CD4-positive, alpha-beta T cell treated with Interleukin-6 at 100 ng/mL for 8 hours (primary cell): Measurements from ENCODE around the gene NEGR1.
"Not testable (repeated sequence)": the region's sequence is repeated elsewhere in the genome, so short reads cannot be mapped to it uniquely, and the experiment has no call there.

Source experiments
- DNase-seq: peaks from one replicate; pipeline ENCODE4 v3.0.0-alpha.2; 2020; ENCODE audit warnings: mixed read lengths, low spot score

NEGR1 gene

DNA sequence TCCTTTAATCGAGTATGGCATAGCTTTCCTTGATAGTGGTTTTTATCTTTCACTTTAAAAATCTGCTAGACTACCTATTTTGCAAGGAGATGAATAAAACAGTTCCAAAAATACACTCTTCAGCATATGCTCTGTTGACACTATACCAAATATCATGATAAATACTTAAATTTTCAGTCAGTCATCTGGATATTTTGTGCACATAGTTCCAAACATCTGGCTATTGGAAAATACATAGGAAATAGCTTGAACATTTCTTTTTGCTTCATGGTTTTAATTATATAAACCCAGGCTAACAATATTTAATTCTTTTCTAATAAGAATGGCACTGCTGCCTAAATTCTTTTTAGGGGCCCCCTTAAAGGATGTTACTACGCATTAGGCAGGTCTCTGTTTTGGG, 342.1 kb downstream of the NEGR1 start:
- DNase-seq, result no peak

- no peak for DNase-seq
Measured at GRCh38 chr1:71930511-71930910, 351.8 kb downstream of the NEGR1 start.

DNA sequence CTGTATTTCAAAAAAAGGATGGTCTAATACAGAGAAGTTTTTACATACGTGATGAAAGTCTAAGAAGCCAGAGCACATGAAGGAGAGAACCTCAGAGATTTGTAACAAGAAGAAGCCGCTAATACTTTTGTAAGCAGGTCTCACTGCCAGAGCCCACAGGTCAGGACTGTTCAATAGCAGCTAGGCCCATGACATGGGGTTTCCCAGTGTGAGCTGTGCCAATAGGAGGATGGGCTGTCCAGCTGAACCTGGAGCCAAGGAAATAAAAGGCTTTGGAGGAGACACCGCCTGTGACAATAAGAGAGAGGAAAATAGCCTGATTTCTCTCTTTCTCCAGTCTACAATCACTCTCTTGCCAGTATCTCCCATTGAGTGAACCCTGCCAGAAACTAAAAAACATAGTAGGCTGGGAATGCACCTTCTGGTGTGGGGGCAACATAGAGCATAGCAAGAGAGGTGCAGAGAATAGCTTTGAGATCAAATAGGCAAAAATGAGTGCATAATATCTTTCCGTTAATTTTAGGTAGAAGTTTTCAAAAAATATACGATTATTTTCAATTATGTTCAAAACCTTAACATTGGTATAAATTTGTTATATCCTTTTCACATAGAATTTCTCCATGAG, 360.3 kb downstream of the NEGR1 start:
- DNase-seq, result no peak

GRCh38 chr1:71921204-71921603, 361.1 kb downstream of the NEGR1 start:
- DNase-seq, result no peak

- DNase-seq, result no peak
Measured at GRCh38 chr1:71920556-71920955, 361.8 kb downstream of the NEGR1 start.

DNA sequence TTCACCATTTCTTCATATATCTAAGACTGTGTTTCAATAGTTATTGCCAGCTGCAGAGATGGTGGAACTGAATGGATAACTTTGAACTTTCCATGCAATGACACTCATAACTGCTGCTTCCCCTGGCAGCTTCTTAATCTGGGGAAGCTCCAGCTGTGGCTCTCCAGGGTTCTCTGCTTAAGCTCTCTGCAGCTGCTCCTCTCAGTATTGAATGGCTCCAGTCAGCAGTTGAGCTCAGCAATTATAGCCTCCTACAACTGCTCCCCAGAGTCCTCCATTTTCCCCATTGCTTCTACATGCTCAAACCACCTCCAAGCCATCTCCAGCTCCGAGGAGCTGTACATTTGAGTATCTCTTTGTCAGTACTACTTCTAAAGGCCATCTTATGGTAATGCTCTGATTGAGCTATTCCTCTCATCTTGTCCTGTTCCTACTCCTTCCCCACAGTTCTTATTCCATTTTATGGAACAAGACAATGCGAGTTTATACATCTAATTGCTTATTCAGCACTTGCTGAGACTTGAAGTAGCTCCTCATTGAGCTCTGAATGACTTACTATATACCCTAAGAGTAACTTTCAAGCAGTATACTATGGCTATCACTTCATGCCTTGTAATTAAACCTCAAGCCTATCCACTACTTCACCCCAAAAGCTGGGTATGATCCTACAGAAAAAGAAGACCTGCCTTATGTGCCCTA, 362.4 kb downstream of the NEGR1 start:
- DNase-seq, result no peak

DNA sequence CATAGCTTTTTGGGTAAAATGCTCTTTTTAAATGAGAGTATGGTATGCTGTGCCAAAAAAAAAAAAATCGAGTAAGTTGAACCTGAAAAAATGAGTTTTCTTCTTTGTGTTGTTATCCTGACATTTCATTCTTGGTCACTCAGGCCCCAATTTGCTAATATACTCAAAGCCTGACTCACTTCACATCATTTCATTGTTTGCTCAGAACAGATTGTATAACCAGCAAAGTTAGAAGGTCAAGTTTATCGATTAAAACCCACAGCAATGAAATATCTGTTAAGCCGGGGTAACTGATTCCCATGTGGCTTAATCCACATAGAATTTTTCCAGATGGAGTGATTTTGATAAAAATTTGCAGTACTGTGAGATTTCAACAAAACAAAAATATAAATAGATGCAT, 363.7 kb downstream of the NEGR1 start:
- DNase-seq, result no peak

GRCh38 chr1:71916894-71917293, 365.4 kb downstream of the NEGR1 start:
- DNase-seq, result no peak

DNA sequence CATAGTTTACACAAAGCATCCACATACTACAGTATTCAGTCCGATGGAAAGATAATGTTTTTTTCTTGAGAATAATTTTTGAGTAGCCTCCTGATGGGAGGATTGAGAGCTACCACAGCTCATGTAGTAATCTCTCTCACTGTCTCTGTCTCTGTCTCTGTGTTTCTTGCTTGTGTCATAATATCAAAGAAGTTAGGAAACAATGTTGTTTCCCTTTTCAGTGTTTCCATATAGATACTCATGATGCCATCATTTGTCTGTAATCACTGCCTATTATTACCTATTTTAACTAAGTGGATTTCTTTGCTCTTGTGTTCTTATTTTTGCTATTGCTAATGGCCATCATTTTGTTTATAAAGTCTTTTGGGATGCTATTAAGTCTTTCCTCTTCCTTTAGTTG, 367.7 kb downstream of the NEGR1 start:
- DNase-seq, result no peak

DNA sequence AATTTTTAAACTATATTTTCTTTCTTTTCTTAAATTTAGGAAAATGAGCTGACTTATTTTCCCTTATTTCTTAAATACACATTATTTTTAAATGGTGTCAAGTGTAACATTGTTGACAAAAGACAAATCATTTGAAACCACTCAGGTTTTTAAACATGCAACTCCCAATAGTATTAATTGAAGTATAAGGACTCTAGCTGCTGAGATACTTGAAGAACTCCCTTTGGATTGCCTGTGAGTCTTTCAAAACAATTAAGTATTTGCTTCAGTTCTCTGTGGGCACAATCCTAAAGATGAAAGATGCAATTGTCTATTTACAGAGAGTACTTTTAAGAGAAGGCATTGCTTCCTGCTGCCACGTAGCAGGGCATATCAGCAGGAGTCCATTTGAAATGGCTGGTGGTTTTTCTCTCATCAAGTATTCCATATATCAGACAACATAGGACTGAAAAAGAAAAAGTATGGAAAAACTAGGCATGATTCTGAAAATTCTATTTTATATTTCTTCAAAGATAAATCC, 373.4 kb downstream of the NEGR1 start:
- no peak for DNase-seq

DNA sequence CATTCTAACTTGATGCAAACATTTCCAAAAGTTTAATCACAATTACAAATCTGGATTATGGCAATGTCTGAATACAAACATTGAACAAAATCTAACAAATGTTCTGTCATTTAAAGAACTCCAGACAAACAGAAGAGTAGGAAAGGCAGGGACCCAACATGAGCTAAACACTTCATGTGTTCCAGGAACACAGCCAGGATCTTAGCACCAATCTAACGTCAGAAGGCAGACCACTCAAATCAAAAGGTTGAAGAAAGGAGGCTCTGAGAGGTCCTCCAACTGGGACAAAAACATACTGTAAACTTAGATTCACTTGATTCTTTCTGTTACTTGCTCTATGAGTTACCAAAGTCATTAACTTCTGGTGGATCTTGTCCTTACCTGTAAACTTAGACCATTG, 374.0 kb downstream of the NEGR1 start:
- DNase-seq, result no peak

DNA sequence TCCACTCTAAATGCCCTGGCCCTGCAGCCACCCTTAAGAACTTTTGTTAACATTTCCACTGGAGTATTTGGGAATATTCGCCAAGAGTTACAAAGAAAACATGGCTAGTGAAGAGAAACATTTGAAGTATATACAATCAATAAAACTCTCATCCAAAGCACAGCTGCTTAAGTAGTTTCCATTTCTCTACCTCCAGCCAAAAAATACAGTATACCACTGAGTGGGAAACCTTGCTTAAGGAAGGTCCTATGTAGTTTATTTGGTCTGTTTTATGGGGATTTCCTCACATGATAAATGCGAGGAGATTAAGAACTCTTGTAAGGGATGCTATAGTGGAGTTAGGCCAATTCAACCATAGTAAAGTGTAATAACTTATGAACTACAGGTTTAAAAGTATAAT, 382.5 kb downstream of the NEGR1 start:
- no peak for DNase-seq

GRCh38 chr1:71888166-71888565, 394.2 kb downstream of the NEGR1 start:
- DNase-seq, result not testable (repeated sequence)

- no peak for DNase-seq
Measured at GRCh38 chr1:71885171-71885570, 397.2 kb downstream of the NEGR1 start.

GRCh38 chr1:71882637-71883036, 399.7 kb downstream of the NEGR1 start:
- no peak for DNase-seq

DNA sequence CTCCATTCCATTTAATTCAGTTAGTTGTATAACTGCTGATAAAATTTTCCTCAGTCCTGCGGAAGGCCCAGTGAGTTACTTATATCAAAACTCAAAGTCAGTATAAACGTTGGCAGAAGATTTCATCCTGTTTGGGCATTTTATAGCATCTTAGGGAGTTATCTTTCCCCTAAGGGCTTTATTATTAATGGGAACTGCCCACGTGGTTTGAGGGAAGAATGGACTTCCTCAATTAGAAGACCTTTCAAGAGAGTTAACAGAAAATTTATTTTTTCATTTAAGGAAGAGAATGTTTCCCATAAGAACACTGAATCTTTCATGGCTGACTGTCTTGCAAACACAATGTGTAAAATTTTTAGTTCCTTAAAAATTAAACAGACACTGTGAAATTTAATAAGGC, 400.1 kb downstream of the NEGR1 start:
- no peak for DNase-seq

DNA sequence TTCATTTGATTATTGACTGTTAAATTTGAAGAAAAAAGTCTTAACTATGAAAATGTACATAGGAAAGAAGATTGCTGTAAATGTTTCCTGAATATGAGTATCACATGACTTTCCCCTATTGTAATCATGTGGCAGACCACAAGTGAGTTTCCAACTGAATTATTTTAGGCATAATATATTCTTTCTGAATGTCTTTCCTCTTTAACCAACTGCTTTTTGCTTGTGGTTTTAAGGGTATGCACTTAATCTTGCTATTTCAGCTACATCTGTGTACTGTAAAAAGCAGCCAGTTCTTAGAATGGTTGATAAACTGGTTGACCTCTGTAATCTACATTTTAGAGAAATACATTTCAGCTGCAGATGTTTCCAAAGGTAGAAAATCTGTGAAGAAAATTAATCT, 400.7 kb downstream of the NEGR1 start:
- no peak for DNase-seq

DNA sequence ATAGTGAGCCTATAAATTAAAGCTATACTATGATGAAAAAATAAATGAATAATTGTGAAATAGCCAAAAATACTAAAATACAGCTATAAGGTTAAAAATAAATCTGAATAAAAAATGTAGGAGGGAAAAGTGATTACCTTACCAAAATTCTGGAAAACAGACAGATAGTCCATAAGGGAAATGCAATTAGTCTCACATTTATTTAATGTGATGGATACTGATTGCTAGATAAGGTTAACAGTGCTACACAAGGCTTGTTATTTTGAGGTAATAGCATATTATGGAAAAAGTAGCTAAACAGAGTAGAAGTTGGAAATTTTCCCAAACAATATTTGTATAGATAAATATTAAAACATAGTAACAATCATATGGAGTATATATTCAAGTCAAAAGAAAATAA, 413.0 kb downstream of the NEGR1 start:
- no peak for DNase-seq

GRCh38 chr1:71862756-71863155, 419.6 kb downstream of the NEGR1 start:
- DNase-seq, result no peak

DNA sequence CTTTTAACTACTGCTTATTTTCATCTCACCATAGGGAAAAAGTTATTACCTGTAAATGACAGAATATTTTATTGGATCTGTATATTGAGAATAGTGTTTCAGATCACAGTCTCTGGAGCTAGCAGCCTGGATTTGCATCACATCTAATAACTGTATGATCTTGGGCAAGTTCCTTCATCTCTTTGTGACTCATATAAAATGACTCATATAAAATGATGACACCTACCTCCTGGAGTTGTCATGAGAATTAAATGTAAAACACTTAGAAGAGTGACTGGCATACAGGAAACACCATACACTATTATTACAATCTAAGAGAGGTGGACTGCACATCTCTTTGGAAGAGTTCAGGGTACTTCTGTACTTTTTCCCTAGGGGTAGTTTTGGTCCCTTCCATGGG, 421.3 kb downstream of the NEGR1 start:
- DNase-seq, result no peak

DNA sequence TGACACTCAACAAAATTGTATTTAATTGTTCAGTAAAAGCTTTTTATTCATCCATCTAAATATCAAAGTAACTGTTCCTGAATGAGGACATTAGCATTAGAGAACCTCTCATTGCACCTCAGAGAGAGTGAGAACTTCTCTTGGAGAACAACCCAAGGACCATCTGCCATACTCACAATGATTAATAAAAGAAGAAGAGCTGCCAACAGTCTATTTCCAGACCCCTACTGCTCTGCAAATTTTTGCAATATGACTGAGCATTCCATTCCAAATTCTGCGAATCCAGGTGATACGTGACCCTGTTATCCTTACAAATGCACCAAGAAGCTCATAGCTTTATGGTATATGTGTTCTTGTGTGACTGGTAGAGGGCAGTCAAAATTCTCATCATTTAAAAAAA, 422.5 kb downstream of the NEGR1 start:
- no peak for DNase-seq

DNA sequence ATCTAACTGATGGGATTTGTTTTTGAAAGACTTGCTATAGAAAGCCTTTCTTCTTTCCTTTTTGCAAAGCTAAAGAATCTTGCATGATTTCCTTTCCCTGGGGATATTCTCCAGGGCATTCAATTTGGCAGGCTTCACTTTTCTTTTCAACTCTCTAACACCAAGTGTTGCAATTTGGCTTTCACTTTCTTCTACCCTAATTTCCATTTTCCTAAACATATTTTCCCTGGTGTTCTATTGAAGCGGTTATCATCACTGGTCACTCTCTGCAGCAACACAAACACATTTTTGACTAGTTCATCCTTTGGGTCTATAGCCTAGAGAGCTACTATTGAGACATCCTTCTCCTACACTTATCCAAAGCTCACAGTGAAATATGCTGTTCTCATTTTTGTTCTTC, 424.5 kb downstream of the NEGR1 start:
- no peak for DNase-seq

GRCh38 chr1:71853360-71853759, 429.0 kb downstream of the NEGR1 start:
- no peak for DNase-seq

DNA sequence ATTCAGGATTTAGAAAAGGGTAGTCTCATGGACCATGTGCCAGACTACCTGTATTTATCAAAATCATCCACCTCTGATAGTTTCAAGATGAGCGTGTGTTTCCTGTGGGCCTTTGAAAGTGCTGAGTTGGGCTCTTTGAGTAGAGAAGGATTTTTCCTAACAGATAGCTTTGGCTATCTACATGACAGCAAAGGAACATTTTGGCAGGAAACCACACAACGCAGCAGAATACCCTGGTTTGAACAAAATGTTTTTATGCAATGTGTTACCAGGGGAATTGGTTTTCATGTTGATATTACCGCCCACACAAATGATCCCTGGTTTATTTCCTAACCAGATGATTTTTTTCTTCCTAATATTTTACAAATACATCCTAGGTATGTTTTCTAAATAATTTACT, 431.4 kb downstream of the NEGR1 start:
- no peak for DNase-seq
